MM.1S (cell line): ENCODE data around the gene PRELID3B.

Experiments used
- CTCF ChIP-seq: fragments of 300-600 bp; sonication (generic); IDR thresholded peaks from 2 replicates; pipeline ENCODE4 v1.5.1; 2016; ENCODE audit warnings: antibody characterized with exemption, low read length, mixed read lengths
- EZH2 ChIP-seq: fragments of 300-600 bp; sonication (generic); optimal IDR thresholded peaks from 2 replicates; pipeline ENCODE3; 2017; ENCODE audit warnings: low read depth, mild to moderate bottlenecking, antibody characterized with exemption, low read length, mixed read lengths

- TF ChIP-seq CTCF (no peak), EZH2 (no peak)
These were observed 4.3 kb upstream of the PRELID3B start for GRCh38 chr20:59046862-59047261.
